NCI-H1092 (cell line): ENCODE measurements around the gene GTF3C5.
"Not testable (repeated sequence)": the region's sequence is repeated elsewhere in the genome, so short reads cannot be mapped to it uniquely, and the experiment has no call there.

Experiments used
- DNase-seq: peaks from one replicate; lab custom pipeline; 2025; lab: John Stamatoyannopoulos, UW

The GTF3C5 gene

DNA sequence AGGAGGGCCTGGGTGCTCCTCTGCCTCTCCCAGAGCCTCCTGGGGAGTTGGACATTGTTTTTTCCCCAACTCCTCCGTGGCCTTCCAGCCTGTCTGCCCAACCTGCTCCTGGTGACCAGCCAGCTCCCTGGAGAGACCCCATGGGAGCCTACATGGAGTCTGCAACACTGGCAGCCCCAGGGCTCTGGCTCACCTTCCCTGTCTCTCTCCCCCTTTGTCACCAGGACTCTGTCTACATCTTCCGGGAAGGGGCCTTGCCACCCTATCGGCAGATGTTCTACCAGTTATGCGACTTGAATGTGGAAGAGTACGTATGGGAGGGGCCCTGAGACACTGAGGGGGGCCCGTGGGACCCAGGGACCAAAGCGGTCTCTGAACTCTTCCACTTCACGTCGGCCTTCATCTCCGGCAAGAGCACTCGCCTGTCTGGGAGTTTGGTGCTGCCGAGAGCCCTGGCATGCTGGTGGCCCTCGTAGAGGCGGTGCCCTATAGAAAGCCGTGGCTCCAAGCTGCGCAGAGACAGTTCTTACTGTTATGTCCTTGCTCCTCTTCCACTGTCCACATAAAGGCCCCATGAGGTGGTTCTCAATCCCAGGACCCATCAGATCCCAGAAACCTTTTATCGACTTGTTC lies 25.1 kb downstream of the GTF3C5 start:
- no peak for DNase-seq

DNA sequence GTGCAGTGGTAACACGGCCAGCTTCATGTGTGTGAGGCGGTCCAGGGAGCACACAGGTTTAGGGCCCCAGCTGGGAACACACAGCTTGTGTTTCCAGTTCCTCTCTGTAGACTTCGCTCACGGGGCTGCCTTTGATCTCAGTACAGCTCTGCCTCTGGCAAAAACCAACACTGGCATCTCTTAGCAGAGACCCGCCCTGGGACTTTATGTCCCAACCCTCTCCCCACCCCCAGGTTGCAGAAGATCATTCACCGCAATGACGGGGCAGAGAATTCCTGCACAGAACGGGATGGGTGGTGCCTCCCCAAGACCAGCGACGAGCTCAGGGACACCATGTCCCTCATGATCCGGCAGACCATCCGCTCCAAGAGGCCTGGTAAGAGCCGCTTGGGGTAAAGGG lies 25.7 kb downstream of the GTF3C5 start:
- no peak for DNase-seq

DNA sequence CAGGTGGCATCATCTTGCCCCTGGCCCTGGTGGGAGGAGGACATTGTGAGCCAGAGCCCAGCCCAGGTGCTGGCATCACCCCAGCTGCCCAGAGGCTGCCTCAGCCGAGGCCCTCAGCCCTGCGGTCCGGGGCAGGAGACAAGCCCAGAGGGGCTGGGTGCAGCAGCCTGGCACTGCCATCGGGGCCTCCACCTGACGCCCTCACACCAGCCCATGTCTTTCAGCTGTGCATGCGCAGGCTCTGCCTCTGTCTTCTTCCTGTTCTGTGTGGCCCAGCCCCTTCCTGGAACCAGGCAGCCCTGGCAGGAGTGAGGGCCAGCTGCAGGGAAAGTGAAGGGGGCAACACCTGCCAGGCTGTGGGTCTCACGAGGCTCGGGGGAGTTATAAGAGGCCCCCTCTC lies 26.2 kb downstream of the GTF3C5 start:
- DNase-seq, result no peak

DNA sequence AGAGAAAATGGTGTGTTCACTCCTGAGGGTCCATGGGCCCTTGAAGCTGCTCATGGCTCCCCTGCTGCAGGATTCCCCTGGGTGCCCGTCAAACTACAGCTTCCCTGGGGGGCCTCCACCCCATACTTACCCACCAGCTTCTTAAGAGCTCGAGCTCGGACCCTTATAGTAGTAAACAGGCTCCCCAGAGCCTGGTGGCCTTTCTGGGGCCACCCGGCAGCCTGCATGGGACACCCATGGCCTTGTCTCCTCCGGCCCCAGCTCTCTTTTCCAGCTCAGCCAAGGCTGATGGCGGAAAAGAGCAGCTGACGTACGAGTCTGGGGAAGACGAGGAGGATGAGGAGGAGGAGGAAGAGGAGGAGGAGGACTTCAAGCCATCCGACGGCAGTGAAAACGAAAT lies 26.8 kb downstream of the GTF3C5 start:
- DNase-seq, result no peak

DNA sequence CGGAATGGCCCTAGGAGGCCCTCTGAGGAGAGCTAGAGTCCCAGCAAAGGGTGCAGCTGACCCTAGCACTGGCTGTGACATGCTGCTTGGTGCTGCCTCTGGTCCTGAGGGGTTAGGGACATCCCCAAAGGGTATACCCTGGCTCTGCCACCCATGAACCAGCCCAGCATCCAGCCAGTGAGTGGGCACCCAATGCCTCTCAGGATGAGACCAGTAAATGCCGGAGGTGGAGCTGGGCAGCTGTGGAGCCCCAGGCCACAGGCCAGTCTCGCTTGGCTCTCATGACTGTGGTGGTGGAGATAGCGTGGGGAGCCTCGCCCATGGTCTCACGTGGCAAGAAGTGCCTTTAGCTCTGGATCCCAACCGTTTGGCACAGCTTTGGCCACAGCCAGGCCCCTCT lies 27.3 kb downstream of the GTF3C5 start:
- DNase-seq, result no peak

DNA sequence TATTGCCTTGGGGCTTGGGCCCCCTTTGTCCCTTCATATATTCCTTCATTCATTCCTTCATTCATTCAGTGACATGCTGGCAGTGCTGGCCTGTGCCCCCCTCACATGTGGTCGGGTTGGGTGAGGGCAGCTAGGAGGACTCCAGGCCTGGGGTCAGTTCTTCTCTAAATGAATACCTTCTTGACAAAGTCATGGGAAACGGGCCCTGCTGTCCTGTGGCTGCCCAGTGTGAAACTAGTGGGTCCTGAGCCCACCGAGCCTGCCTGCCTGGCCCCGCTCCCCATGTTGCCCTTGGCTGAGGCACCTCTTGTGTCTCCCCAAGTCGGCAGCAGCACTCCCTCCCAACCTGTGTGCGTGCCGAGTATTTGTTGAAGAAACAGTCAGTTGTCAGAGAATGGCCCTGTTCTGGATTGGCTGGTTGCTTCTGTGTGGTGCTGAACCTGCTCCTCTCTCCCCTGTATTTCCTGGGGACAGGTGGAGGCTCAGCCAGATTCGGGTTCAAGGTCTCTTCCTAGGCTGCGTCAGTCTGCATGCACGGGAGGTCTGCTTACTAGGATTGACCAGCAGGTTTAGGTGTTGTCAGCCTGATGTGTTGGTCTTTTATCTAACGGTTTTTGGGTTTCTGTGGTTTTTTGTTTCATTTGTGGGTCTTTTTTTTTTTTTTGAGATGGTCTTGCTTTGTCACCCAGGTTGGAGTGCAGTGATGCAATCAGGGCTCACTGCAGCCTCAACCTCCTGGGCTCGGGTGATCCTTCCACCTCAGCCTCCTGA lies 27.9 kb downstream of the GTF3C5 start:
- no peak for DNase-seq

DNA sequence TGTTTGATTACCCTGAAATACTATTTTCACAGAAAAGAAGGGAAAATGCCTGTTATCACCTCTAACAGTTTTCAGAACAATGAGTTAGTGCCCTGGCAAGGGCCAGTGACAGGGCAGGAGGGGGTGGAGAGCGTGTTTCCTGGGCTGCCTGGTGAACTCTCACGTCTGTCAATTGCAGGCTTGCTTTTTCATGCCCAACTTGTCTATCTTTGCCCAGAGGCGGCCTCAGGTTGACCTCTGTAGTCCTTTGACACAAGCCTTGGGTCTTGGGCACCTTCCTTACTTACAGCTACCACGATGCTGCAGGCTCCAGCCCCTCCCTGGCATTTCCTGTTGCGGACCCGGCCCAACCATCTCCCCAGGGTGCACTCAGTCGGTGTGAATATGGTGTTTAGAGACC lies 28.8 kb downstream of the GTF3C5 start:
- DNase-seq, result no peak

DNA sequence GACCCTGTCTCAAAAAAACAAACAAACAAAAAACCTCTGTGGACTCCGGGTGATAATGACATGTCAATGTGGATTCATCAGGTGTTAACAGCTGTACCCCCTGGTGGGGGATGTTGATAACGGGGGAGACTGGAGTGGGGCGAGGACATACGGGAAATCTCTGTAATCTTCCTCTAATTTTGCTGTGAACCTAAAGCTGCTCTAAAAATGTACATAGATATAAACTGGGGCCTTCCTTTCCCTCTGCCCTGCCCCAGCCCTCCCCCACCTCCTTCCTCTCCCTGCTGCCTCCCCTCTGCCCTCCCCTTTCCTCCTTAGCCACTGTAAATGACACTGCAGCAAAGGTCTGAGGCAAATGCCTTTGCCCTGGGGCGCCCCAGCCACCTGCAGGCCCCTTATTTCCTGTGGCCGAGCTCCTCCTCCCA lies 29.6 kb downstream of the GTF3C5 start:
- no peak for DNase-seq

DNA sequence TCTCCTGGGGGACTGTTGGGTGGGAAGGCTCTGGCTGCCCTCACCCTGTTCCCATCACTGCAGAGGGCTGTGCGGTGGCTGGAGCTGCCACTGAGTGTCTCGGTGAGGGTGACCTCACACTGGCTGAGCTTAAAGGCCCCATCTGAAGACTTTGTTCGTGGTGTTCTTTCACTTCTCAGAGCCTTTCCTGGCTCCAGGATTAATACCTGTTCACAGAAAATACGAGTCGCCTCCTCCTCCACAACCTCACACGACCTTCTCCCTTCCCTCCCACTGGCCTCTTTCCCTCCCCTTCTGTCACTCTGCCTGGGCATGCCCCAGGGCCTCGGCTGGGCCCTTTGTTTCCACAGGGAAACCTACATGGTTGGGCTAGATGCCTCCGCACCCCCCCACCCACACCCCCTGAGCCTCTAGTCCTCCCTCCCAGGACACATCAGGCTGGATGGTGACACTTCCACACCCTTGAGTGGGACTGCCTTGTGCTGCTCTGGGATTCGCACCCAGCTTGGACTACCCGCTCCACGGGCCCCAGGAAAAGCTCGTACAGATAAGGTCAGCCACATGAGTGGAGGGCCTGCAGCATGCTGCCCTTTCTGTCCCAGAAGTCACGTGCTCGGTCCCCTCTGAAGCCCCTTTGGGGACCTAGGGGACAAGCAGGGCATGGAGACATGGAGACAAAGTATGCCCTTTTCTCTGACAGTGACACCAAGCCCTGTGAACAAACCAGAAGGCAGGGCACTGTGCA lies 30.4 kb downstream of the GTF3C5 start:
- DNase-seq, result not testable (repeated sequence)

DNA sequence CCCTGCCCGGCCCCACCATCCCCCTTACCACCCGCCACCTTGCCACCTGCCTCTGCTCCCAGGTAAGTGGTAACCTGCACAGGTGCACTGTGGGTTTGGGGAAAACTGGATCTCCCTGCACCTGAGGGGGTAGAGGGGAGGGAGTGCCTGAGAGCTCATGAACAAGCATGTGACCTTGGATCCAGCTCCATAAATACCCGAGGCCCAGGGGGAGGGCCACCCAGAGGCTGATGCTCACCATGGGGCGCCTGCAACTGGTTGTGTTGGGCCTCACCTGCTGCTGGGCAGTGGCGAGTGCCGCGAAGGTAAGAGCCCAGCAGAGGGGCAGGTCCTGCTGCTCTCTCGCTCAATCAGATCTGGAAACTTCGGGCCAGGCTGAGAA lies 31.0 kb downstream of the GTF3C5 start, which contains the start of gene CEL:
CEL (plus strand) TSS at position 218 of the 382 bp plus-strand sequence; CDS start at position 240, 22 bp downstream.
- DNase-seq, result not testable (repeated sequence)

DNA sequence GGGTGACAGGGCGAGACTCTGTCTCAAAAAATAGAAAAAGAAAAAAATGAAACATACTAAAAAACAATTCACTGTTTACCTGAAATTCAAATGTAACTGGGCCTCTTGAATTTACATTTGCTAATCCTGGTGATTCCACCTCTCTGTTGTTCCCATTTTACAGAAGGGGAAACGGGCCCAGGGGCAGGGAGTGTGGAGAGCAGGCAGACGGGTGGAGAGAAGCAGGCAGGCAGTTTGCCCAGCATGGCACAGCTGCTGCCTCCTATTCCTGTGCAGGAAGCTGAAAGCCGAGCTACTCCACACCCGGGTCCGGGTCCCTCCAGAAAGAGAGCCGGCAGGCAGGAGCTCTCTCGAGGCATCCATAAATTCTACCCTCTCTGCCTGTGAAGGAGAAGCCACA lies 31.8 kb downstream of the GTF3C5 start:
- not testable (repeated sequence) for DNase-seq

DNA sequence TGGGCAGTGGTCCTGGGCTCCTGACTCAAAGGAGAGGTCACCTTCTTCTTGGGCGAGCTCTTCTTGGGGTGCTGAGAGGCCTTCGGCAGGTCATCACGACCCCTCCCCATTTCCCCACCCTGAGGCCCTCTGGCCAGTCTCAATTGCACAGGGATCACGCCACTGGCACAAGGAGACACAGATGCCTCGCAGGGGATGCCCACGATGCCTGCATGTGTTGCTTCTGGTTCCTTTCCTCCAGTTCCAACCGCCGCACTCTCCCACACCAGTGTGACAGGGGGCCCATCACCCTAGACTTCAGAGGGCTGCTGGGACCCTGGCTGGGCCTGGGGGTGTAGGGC lies 32.3 kb downstream of the GTF3C5 start:
- DNase-seq, result no peak

DNA sequence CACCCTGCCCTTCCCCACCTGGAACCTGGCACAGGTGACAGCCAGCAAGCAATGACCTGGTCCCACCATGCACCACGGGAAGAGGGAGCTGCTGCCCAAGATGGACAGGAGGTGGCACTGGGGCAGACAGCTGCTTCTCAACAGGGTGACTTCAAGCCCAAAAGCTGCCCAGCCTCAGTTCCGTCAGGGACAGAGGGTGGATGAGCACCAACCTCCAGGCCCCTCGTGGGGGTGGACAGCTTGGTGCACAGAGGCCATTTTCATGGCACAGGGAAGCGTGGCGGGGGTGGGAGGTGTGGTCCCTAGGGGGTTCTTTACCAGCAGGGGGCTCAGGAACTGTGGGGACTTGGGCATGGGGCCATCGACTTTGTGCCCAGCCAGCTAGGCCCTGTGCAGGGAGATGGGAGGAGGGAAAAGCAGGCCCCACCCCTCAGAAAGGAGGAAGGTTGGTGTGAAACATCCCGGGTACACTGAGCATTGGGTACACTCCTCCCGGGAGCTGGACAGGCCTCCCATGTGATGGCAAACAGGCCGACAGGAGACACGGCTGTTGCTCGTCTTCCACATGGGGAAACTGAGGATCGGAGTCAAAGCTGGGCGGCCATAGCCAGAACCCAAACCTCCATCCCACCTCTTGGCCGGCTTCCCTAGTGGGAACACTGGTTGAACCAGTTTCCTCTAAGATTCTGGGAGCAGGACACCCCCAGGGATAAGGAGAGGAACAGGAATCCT lies 32.9 kb downstream of the GTF3C5 start:
- DNase-seq, result no peak

DNA sequence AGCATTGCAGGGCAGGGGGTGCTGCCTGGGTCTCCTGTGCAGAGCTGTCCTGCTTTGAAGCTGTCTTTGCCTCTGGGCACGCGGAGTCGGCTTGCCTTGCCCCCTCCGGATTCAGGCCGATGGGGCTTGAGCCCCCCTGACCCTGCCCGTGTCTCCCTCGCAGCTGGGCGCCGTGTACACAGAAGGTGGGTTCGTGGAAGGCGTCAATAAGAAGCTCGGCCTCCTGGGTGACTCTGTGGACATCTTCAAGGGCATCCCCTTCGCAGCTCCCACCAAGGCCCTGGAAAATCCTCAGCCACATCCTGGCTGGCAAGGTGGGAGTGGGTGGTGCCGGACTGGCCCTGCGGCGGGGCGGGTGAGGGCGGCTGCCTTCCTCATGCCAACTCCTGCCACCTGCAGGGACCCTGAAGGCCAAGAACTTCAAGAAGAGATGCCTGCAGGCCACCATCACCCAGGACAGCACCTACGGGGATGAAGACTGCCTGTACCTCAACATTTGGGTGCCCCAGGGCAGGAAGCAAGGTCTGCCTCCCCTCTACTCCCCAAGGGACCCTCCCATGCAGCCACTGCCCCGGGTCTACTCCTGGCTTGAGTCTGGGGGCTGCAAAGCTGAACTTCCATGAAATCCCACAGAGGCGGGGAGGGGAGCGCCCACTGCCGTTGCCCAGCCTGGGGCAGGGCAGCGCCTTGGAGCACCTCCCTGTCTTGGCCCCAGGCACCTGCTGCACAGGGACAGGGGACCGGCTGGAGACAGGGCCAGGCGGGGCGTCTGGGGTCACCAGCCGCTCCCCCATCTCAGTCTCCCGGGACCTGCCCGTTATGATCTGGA lies 33.7 kb downstream of the GTF3C5 start:
- no peak for DNase-seq

DNA sequence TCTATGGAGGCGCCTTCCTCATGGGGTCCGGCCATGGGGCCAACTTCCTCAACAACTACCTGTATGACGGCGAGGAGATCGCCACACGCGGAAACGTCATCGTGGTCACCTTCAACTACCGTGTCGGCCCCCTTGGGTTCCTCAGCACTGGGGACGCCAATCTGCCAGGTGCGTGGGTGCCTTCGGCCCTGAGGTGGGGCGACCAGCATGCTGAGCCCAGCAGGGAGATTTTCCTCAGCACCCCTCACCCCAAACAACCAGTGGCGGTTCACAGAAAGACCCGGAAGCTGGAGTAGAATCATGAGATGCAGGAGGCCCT lies 34.2 kb downstream of the GTF3C5 start:
- DNase-seq, result no peak

DNA sequence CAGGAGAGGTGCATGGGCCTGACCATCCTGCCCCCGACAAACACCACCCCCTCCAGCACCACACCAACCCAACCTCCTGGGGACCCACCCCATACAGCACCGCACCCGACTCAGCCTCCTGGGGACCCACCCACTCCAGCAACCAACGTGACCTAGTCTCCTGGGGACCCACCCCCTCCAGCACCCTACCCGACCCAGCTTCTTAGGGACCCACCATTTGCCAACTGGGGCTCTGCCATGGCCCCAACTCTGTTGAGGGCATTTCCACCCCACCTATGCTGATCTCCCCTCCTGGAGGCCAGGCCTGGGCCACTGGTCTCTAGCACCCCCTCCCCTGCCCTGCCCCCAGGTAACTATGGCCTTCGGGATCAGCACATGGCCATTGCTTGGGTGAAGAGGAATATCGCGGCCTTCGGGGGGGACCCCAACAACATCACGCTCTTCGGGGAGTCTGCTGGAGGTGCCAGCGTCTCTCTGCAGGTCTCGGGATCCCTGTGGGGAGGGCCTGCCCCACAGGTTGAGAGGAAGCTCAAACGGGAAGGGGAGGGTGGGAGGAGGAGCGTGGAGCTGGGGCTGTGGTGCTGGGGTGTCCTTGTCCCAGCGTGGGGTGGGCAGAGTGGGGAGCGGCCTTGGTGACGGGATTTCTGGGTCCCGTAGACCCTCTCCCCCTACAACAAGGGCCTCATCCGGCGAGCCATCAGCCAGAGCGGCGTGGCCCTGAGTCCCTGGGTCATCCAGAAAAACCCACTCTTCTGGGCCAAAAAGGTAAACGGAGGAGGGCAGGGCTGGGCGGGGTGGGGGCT lies 35.6 kb downstream of the GTF3C5 start:
- DNase-seq, result no peak

DNA sequence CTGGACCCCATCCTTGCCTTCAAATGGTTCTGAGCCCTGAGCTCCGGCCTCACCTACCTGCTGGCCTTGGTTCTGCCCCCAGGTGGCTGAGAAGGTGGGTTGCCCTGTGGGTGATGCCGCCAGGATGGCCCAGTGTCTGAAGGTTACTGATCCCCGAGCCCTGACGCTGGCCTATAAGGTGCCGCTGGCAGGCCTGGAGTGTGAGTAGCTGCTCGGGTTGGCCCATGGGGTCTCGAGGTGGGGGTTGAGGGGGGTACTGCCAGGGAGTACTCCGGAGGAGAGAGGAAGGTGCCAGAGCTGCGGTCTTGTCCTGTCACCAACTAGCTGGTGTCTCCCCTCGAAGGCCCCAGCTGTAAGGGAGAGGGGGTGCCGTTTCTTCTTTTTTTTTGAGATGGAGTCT lies 36.2 kb downstream of the GTF3C5 start:
- no peak for DNase-seq

DNA sequence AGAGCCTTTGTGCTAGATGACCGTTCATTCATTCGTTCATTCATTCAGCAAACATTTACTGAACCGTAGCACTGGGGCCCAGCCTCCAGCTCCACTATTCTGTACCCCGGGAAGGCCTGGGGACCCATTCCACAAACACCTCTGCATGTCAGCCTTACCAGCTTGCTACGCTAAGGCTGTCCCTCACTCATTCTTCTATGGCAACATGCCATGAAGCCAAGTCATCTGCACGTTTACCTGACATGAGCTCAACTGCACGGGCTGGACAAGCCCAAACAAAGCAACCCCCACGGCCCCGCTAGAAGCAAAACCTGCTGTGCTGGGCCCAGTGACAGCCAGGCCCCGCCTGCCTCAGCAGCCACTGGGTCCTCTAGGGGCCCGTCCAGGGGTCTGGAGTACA lies 37.0 kb downstream of the GTF3C5 start:
- no peak for DNase-seq

DNA sequence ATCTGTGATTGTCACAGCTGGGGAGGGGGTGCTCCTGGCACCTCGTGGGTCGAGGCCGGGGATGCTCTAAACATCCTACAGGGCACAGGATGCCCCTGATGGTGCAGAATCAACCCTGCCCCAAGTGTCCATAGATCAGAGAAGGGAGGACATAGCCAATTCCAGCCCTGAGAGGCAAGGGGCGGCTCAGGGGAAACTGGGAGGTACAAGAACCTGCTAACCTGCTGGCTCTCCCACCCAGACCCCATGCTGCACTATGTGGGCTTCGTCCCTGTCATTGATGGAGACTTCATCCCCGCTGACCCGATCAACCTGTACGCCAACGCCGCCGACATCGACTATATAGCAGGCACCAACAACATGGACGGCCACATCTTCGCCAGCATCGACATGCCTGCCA lies 37.6 kb downstream of the GTF3C5 start:
- DNase-seq, result not testable (repeated sequence)

DNA sequence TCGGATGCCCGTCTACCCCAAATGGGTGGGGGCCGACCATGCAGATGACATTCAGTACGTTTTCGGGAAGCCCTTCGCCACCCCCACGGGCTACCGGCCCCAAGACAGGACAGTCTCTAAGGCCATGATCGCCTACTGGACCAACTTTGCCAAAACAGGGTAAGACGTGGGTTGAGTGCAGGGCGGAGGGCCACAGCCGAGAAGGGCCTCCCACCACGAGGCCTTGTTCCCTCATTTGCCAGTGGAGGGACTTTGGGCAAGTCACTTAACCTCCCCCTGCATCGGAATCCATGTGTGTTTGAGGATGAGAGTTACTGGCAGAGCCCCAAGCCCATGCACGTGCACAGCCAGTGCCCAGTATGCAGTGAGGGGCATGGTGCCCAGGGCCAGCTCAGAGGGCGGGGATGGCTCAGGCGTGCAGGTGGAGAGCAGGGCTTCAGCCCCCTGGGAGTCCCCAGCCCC lies 39.7 kb downstream of the GTF3C5 start:
- not testable (repeated sequence) for DNase-seq

DNA sequence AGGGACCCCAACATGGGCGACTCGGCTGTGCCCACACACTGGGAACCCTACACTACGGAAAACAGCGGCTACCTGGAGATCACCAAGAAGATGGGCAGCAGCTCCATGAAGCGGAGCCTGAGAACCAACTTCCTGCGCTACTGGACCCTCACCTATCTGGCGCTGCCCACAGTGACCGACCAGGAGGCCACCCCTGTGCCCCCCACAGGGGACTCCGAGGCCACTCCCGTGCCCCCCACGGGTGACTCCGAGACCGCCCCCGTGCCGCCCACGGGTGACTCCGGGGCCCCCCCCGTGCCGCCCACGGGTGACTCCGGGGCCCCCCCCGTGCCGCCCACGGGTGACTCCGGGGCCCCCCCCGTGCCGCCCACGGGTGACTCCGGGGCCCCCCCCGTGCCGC lies 40.2 kb downstream of the GTF3C5 start:
- DNase-seq, result not testable (repeated sequence)
